GM19099 (cell line): ENCODE results near the gene ITLN1.

Experiments
- POLR2A ChIP-seq: IDR thresholded peaks from 3 replicates; pipeline ENCODE4 v1.6.1; 2011; ENCODE audit warnings: low read depth; ENCODE audit not compliant: insufficient read length; ENCODE audit errors: extremely low read depth

The ITLN1 gene

DNA sequence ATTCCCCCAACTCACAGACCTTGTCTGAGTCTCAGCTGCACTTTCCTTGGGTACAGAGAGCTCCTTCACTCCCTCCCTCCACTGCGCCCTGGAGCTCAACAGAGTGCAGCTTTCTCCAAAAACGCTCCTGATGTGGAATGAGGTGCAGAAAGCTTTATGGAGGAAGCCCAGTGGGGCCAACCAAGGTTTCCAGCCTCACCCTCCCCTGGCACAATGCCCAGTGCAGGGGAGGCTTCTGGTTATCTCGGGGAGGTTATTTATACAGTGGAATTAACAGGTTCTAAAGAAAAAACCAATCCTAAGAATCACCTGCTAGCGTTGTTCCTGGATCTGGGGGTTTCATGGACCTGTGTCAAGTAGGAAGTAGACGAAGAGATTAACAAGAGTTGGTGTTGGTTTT is at the start of gene ITLN1:
Gene ITLN1 (minus strand): TSS at position 139 of the 400 bp plus-strand sequence. CDS start 303 bp downstream, outside the sequence.
- TF ChIP-seq POLR2A = no peak

DNA sequence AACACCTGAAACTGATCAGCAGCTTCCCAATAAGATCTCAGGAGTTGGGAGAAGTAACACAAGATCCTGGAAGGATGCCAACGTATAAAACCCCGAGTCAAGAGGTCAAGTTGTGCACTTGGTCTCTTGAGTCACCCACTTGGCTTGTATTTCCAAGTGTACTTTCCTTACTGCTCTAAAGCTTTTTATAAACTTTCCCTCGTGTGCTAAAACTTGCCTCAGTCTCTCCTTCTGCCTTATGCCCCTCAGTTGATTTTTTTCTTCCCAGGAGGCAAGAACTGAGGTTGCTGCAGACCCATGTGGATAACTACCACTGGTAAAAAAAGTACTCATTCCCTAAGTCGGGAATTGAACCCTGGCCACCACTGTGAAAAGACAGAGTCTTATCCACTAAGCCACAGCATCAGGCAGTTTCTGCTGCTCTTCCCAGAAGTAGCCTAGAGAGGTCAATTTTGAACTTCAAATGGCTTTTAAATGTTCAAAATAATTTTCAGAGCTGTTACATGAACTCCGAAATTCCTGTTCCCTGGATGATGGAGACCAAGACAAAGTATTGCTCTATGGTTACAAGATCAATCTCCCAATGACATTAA is 40.8 kb upstream of the ITLN1 start:
- no peak for TF ChIP-seq POLR2A

DNA sequence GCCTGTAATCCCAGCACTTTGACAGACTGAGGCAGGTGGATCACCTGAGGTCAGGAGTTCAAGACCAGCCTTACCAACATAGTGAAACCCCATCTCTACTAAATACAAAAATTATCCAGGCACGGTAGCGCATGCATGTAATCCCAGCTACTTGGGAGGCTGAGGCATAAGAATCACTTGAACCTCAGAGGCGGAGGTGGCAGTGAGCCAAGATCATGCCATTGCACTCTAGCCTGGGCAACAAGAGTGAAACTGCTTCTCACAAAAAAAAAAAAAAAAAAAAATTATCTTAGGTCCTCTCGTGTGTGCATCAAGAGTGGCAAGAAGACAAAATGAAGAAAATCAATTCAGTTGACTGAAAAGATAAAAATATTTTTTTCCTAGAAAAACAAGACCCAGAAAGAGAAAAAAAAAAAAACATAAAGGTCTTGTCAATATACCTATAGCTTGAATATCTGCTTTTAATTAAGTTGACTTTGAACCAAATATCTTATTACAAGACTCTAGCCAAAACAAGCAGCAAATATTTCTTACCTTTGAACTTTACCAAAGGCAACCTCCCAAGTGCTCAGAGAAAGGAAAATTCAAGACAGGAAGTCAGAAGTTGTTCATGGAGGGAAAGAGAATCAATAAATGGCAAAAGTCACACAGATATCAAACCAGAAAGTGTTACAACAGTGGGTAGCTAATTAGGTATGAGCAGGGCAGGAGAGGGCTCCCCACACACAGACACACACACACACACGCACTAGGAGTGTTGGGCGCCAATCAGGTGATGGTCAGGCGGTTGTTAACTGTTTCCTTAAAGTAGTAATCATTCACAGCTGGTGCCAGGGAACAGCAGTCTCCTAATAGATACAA is 40.0 kb upstream of the ITLN1 start:
- TF ChIP-seq POLR2A = no peak

DNA sequence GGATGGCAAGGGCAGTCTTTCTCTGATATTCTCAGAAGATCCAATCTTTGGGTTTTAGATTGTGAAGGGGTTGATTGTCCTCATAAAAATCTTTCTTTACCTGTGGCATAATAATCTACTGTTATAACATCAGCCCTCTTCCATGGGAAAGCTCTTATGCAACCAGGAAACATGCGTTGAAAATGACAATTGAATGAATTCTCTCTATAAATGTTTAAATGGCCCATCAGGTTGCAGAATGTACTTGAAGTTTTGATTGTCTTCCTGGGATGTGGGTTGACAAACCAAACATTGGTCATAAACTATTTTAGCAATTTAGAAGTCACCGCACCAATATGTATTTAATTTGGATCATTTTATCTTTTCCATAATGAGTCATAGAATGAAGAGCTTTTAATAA is 31.7 kb upstream of the ITLN1 start:
- no peak for TF ChIP-seq POLR2A

DNA sequence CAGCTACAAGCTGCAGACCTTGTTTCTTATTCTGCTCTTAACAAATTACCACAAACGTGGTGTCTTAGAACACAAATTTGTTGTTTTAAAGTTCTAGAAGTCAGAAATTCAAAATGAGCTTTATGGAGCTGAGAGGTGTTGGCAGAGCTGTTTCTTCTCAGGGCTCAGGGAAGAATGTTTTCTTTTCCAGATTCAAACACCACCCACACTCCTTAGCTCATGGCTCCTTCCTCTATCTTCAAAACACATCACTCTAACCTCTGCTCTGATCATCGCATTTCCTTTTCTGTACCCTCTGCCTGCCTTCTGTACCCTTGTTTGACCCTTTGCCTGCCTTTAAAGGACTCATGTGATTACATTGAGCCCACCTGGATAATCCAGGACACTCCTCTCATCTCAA is 26.9 kb upstream of the ITLN1 start:
- no peak for TF ChIP-seq POLR2A

DNA sequence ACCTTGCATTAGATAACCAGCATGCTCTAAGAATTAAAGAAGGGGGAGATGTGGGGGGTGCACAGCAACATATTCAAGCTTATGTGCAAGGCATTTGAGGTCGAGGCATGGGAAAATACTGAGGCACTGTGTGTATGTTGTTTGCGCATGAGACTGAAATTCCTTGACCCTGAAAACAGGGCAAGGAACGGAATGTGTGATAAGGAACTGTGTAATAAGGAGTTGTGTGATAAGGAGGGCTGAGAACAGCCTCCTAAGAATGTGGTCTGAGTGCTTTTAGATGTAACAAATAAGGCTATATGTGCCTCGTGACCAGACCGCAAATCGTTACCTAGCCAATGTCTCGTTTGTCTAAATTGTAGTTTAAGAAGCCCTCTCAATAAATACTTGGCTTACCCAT is 26.5 kb upstream of the ITLN1 start:
- no peak for TF ChIP-seq POLR2A

DNA sequence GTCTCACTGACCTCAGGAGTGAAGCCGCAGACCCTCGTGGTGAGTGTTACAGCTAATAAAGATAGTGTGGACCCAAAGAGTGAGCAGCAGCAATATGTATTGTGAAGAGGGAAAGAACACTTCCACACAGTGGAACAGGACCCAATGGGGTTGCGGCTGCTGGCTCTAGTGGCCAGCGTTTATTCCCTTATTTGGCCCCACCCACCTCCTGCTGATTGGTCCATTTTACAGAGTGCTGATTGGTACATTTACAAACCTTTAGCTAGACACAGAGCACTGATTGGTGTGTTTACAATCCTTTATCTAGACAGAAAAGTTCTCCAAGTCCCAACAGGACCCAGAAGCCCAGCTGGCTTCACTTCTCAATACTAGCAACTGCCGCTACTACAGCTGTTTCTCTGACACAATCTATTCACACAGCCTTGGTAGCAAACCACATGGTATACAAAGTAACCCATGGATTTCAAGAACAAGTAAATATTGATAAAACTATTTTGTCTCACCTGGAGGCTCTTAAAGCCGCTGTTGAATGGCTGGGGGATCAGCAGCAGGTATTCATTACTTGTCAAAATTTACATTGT is 25.3 kb upstream of the ITLN1 start:
- TF ChIP-seq POLR2A = no peak

DNA sequence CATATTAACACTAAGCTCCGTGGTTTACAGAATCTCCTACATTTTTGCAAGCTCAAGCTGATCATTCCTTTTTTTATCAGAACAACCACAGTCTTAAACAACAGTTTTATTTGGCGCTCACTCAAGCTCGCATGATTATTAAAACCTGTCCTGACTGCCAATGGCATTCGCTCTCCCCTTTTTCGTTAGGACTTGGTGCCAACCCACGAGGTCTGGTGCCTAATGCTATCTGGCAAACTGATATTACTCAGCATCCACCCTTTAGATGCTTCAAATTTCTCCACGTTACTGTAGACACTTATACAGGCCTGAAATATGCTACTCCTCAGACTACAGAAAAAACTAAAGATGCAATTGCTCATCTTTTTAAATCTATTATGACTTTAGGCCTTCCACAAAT is 23.0 kb upstream of the ITLN1 start:
- no peak for TF ChIP-seq POLR2A

DNA sequence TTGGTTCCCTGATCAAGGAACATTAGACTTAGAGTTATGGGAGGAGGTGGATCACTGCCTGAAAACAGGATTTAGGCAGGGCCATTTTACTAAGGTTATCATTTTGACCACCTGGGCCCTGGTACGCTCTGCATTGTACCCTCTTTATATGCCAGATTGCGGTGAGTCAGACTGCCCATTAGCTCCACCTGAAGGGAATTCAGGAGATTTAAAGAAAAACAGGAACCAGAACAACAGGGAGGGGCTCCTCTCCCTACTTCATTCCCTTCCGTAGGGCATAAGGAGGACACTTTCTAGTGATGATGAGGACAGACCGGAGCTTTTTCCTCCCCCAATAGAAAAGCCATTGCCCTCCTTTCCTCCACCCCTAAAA is 20.6 kb upstream of the ITLN1 start:
- TF ChIP-seq POLR2A = no peak

DNA sequence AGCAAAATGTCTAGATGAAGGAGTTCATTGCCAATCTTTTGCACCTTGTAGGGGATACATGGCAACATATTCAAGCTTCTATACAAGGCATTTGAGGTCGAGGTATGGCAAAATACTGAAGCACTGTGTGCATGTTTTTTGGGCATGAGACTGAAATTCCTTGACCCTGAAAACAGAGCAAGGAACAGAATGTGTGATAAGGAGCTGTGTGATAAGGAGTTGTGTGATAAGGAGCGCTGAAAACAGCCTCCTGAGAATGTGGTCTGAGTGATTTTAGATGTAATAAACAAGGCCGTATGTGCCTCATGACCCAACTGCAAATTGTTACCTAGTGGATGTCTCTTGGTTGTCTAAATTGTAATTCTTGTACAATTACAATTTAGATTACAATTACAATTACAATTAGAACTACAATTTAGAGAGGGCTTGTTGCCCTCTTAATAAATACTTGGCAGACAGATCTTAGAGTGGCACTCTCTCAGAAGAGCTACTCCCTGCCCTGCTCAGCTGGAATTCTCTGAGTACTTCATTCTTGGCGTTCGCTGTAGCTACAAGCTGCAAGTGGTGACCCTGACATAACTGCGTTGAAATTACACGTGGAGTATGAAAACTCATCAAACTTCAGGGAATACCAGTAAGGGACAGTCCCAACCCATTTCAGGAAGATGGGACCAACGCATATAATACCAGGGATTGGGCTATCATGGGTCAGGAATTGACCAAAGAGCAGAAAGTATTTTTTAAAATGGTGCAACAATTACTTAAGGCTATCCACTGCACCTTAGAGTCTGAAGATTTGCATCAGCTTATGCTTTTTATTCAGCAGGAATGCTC is 20.0 kb upstream of the ITLN1 start:
- TF ChIP-seq POLR2A = no peak

DNA sequence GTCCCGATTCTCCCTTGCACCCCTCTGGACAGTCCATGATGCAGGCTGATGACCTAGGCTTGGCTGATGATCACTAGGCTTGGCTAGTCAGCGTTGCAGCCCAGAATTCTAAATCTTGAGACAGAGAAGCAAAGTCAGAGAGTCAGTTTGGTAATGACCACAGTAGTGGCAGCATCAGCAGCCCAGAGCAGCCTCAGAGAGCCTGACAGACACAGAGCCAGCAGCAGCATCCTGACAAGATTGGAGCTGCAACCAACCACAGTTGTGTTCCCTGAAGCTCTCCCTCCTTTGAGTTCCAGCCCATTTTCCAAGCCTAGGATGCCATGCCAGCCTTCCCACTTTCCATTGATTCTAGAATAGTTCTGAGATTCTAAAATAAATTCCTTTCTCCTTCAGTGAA is 16.8 kb upstream of the ITLN1 start:
- no peak for TF ChIP-seq POLR2A

DNA sequence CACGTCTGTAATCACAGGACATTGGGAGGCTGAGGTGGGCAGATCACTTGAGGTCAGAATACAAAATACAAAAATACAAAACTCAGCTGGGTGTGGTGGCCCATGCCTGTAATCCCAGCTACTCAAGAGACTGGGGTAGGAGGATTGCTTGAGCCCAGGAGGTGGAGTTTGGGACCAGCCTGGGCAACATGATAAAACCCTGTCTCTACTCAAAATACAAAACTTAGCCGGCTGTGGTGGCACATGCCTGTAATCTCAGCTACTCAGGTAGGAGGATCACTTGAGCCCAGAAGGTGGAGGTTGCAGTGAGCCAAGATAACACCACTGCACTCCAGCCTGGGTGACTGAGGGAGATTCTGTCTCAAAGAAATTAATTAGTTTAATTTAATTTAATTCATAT is 6.5 kb upstream of the ITLN1 start:
- TF ChIP-seq POLR2A = no peak

DNA sequence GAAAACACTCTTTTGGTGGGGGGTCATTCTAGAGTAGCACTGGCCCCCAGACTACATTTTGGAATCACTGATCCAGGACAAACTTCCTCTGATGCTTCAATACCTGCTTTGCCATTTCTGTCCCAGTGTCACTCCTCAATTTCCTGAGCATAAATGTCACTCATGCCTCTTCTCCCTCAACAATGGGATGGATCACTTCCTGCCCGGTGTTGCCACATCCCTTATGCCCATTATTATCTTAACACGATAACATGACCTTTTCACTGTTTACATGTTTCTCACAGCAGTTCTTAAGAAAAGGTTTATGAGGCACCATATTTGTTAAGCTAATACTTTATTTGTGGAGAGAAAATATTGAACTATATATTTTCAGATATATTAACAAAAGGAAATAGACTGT is 3.9 kb upstream of the ITLN1 start:
- no peak for TF ChIP-seq POLR2A

DNA sequence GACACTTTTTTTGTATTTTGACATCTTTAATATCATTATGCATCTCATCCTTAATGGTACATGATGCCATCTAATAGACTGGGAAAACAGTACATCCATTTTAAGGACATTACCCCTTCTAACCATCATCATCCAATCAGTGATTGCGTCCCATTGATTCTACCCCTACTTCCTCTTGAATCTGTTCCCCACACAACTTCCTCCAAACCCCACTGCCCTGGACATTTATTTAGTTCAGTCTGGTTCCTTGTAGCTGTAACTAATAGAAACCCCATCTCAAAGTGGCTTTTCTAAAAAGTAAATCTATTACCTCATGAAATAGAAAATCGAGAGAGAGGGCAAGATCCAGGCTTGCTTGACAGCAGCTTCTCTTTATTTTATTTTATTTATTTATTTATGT is 2.1 kb upstream of the ITLN1 start:
- TF ChIP-seq POLR2A = no peak

DNA sequence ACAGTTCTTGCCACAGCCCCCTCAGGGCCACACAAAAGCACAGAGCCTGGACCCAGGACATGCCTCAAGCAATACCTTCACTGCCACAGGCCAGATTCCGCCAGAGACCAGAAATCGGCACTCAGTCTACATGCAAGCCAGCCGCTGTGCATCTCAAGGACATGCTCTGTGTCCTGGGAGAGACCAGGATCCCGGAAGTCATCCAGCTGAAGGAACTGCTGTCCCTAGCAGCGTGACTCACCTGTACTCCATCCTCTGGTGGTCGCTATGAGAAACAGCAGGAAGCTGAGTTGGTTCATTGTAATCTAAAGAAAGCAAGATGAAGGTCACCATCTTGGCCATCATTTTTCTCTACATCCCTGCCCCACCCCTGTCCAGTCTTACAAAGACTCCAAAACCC is 401 bp downstream of the ITLN1 start:
- no peak for TF ChIP-seq POLR2A

DNA sequence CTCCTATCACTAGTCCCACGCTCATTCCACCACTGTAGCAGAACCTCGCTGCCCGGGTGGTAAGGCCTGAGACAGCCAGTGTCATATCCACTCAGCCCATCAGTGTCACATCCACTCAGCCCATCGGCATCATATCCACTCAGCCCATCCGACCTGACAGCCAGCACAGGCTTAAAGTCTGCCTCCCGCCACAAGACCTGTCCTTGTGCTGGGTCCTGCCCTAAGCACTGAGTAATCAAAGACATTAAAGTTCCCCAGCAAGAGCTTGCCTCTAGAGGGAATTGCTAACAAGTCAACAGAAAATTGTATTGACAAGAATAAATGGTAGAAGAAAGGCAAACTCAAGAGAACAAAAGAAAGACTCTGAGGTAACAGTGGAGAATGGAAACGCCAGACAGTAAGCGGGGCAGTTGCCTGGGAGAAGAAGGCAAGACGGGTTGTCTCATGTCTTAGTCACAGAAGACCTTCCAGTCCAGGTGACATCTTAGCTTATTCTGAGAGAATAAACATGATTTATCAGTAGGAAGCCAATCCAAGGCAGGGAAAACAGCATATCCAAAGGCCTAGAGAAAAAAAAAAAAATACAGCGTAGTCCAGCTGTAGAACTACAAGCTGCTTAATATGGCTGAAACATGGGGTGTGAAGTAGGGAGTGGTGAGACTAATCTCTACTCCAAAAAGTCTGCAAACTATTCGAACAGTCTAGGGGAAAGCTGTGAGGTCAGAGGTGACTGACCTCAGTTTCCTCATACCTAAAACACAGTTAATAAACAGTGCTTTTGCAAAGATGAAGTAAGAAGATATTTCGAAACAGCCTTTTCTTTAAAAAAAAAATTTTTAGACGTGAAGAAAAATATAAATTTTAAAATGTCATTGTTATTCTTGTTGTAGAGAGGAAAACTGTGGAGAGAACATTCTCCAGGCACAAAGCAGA is 1.1 kb downstream of the ITLN1 start:
- TF ChIP-seq POLR2A = no peak
